HG03469 (cell line): ENCODE results near the gene GPATCH2L.

Experiments used
- ATAC-seq: cut with Tn5 transposase; IDR thresholded peaks from one replicate; pipeline ENCODE4 v1.9.1; 2021; ENCODE audit warnings: mild to moderate bottlenecking, moderate library complexity, moderate number of reproducible peaks; ENCODE audit not compliant: unreplicated experiment

The GPATCH2L gene

GRCh38 chr14:76151398-76152332 is at the start of gene GPATCH2L:
Gene GPATCH2L, plus strand, starts transcription at chr14:76151922. Its CDS starts 2,442 bp downstream, at chr14:76154364.
- peak; percentile 55 for ATAC-seq

GRCh38 chr14:76104802-76105355 is 46.8 kb upstream of the GPATCH2L start:
- ATAC-seq, result no peak

- no peak for ATAC-seq
Observed at GRCh38 chr14:76106188-76106587, 45.5 kb upstream of the GPATCH2L start.

- ATAC-seq, result no peak
Observed at GRCh38 chr14:76109087-76109880, 42.4 kb upstream of the GPATCH2L start.

GRCh38 chr14:76112889-76113624 is 38.7 kb upstream of the GPATCH2L start:
- ATAC-seq, result no peak

GRCh38 chr14:76113691-76114090 is 38.0 kb upstream of the GPATCH2L start:
- no peak for ATAC-seq

GRCh38 chr14:76115010-76115422 is 36.7 kb upstream of the GPATCH2L start:
- no peak for ATAC-seq

GRCh38 chr14:76117789-76118484 is 33.8 kb upstream of the GPATCH2L start:
- ATAC-seq, result no peak

GRCh38 chr14:76118594-76118993 is 33.1 kb upstream of the GPATCH2L start:
- ATAC-seq, result no peak

- ATAC-seq, result no peak
Observed at GRCh38 chr14:76121089-76121748, 30.5 kb upstream of the GPATCH2L start.

- ATAC-seq, result no peak
Observed at GRCh38 chr14:76123426-76124225, 28.1 kb upstream of the GPATCH2L start.

- ATAC-seq, result no peak
Observed at GRCh38 chr14:76125511-76125910, 26.2 kb upstream of the GPATCH2L start.

- no peak for ATAC-seq
Observed at GRCh38 chr14:76126076-76126475, 25.6 kb upstream of the GPATCH2L start.

- no peak for ATAC-seq
Observed at GRCh38 chr14:76129851-76130576, 21.7 kb upstream of the GPATCH2L start.

- no peak for ATAC-seq
Observed at GRCh38 chr14:76131071-76131965, 20.4 kb upstream of the GPATCH2L start.

- ATAC-seq, result no peak
Observed at GRCh38 chr14:76133103-76133502, 18.6 kb upstream of the GPATCH2L start.

- ATAC-seq, result no peak
Observed at GRCh38 chr14:76134231-76134630, 17.5 kb upstream of the GPATCH2L start.
